ENCODE data around the gene DDX3X. TPM values are rescaled to one million over a fixed set of nuclear protein-coding genes. Genes with fewer than 3 reads are reported as not detected.
A peak's percentile ranks its signal among the peaks of the same experiment; 100 is the strongest.

Gene DDX3X
- total and polyA plus RNA-seq, 8 donors, result 38.3 to 434 (median 110) TPM

DNA sequence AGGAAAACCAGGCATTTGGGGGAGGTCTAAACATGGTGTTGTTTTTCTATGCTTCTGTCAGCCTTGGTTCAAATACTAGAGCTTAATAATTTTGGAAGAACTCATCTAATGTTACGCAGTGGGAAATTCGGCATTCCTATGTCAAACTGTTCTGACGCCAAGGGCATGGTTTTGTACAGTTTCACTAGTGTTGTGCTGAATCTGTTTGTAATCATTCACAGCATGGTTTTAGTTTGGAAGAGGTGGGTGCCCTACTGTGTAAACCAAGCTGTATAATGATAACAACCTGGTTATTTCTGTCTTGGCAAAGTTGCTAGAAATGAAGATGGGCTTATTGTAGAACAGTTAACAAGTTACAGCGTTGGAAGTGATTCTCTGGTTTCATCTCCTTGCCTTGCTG lies 5.2 kb downstream of the DDX3X start:
- 29 to 67% (median 50%) methylated on average over 4 of the region's 4 CpGs for WGBS, 5 donors

DNA sequence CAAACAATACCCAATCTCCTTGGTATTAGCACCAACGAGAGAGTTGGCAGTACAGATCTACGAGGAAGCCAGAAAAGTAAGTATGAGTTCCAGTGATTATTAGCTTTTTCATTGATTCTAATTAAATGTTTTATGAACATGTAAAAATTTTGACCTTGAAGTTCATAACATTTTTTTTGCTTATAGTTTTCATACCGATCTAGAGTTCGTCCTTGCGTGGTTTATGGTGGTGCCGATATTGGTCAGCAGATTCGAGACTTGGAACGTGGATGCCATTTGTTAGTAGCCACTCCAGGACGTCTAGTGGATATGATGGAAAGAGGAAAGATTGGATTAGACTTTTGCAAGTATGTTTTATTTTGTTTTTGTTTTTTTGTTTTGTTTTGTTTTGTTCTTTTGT lies 10.1 kb downstream of the DDX3X start:
- WGBS, 5 donors, result 91 to 95% (median 94%) methylated on average over 9 of the region's 9 CpGs
- DNase-seq, result no peak
- intact Hi-C loops (cut with DNase I; ENCODE audit: low total_unique reads), result no loop called here

More for the DNA sequence above, 5.2 kb downstream of the DDX3X start:
- Histone ChIP-seq H3K9me3 (no peaks in the 10 kb centered on the region), H3K27me3 (no peaks in the 10 kb centered on the region), H3K4me1 (peaks cover 0 to 60% (median 40%) of the 10 kb centered on the region in 4 donors), H3K27ac (peak overlapping the region in 1 of 5 donors; percentile 100), H3K4me3 (peak overlapping the region in 2 of 4 donors; percentile 64 to 74), H3K36me3 (peaks cover 24 to 65% (median 61%) of the 10 kb centered on the region in 4 donors)
- TF ChIP-seq POLR2AphosphoS5 (IDR thresholded peaks at IDR 0.05), result no peak
- no peak for TF ChIP-seq CTCF (IDR thresholded peaks at IDR 0.05)
- TF ChIP-seq EP300 (IDR thresholded peaks at IDR 0.05), result no peak
- TF ChIP-seq POLR2A (IDR thresholded peaks at IDR 0.05), result no peak
- intact Hi-C loops (cut with DNase I; ENCODE audit: low total_unique reads), result no loop called here
- no peak for DNase-seq

DNA sequence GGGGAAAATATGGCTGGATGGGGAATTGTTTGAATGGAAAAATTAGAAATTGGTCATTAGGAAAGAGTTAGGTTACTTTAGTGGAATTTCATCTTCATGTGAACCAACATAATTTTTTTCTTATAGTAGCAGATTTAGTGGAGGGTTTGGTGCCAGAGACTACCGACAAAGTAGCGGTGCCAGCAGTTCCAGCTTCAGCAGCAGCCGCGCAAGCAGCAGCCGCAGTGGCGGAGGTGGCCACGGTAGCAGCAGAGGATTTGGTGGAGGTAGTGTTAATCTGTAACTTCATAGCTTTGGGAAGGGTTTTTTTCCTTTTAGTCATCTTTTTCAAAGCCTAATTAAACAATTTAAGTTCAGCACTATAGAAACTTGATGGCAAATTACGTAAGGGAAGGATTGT lies 13.2 kb downstream of the DDX3X start:
- intact Hi-C loops (cut with DNase I; ENCODE audit: low total_unique reads), result no loop called here
- no peak for DNase-seq
- no peak for TF ChIP-seq CTCF (IDR thresholded peaks at IDR 0.05)
- Histone ChIP-seq H3K4me1 (peaks cover 0 to 9% (median 2%) of the 10 kb centered on the region in 4 donors), H3K27me3 (no peaks in the 10 kb centered on the region), H3K4me3 (no peak overlapping the region), H3K9me3 (no peaks in the 10 kb centered on the region), H3K27ac (no peak overlapping the region), H3K36me3 (peaks cover 49 to 91% (median 79%) of the 10 kb centered on the region in 4 donors)
- WGBS, 5 donors, result 93 to 96% (median 95%) methylated on average over 8 of the region's 8 CpGs

More for the DNA sequence above, 10.1 kb downstream of the DDX3X start:
- H3K27me3 ChIP-seq, result no peaks in the 10 kb centered on the region
- no peak overlapping the region for H3K4me3 ChIP-seq
- peaks cover 0 to 25% (median 14%) of the 10 kb centered on the region in 4 donors for H3K4me1 ChIP-seq
- H3K9me3 ChIP-seq, result no peaks in the 10 kb centered on the region
- peaks cover 57 to 100% (median 98%) of the 10 kb centered on the region in 4 donors for H3K36me3 ChIP-seq
- TF ChIP-seq POLR2A (IDR thresholded peaks at IDR 0.05), result no peak
- TF ChIP-seq EP300 (IDR thresholded peaks at IDR 0.05), result no peak
- no peak for TF ChIP-seq CTCF (IDR thresholded peaks at IDR 0.05)
- TF ChIP-seq POLR2AphosphoS5 (IDR thresholded peaks at IDR 0.05), result no peak
- no peak overlapping the region for H3K27ac ChIP-seq

- H3K4me3 ChIP-seq, result no peak overlapping the region
- no peak overlapping the region for H3K27ac ChIP-seq
- WGBS, 5 donors, result 88 to 97% (median 93%) methylated on average over 4 of the region's 4 CpGs
- intact Hi-C loops (cut with DNase I; ENCODE audit: low total_unique reads), result no loop called here
- peaks cover 36 to 78% (median 66%) of the 10 kb centered on the region in 4 donors for H3K36me3 ChIP-seq
- no peaks in the 10 kb centered on the region for H3K9me3 ChIP-seq
- H3K27me3 ChIP-seq, result no peaks in the 10 kb centered on the region
- peak in 1 of 3 donors; percentile 1 for TF ChIP-seq POLR2AphosphoS5 (IDR thresholded peaks at IDR 0.05)
- no peak for TF ChIP-seq EP300 (IDR thresholded peaks at IDR 0.05)
- no peak for TF ChIP-seq POLR2A (IDR thresholded peaks at IDR 0.05)
- H3K4me1 ChIP-seq, result peaks cover 0 to 9% (median 2%) of the 10 kb centered on the region in 4 donors
- DNase-seq, result no peak
Measured at GRCh38 chrX:41348551-41348950, 14.6 kb downstream of the DDX3X start.

DNA sequence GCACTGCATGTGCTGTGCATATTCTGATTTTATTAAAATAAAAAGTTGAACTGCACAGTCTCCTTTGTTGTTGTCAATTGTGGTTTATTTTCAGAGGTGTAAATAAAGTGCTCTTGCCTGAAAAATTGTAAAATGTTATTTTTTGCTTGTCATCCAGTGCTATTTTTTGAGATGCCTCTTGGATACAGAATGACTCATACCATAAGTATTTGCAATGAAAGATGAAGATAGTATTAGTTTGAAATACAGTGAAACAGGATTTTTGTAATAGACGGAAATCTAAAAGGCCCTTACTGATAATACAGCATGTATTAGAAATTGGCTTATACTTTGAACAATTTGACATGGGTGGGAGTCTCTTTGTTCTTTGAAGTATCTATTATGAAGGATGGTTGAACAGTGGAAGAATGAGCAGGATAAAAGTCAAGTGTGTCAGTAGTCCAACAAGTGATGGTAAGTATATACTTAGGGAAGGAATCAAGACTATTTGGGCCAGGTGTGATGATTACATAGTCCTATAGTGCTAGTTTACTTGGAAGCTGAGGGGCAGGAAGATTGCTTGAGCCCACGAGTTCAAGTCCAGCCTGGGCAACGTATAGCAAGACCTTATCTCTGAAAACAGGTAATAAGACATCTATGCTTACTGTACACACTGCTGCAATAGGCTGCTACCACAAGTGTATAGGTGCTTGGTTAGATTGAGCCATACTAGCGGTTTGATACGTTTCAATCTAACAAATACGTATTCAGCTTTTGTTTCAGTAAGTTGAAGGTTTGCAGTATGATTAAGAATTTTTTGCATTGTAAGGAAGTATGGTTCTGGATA lies 16.4 kb downstream of the DDX3X start:
- TF ChIP-seq POLR2A (IDR thresholded peaks at IDR 0.05) (no peak), POLR2AphosphoS5 (IDR thresholded peaks at IDR 0.05) (peak in 1 of 3 donors; percentile 18)
- WGBS, 5 donors, result 71 to 83% (median 78%) methylated on average over 6 of the region's 6 CpGs
- H3K4me3 ChIP-seq, result no peak overlapping the region
- H3K27me3 ChIP-seq, result no peaks in the 10 kb centered on the region
- intact Hi-C loops (cut with DNase I; ENCODE audit: low total_unique reads), result no loop called here
- H3K9me3 ChIP-seq, result no peaks in the 10 kb centered on the region
- no peak overlapping the region for H3K27ac ChIP-seq
- no peak for DNase-seq
- H3K36me3 ChIP-seq, result peaks cover 21 to 59% (median 48%) of the 10 kb centered on the region in 4 donors
- peaks cover 0 to 9% (median 2%) of the 10 kb centered on the region in 4 donors for H3K4me1 ChIP-seq
